ENCODE results near the gene IGFN1. TPM values are rescaled to one million over a fixed set of nuclear protein-coding genes. Genes with fewer than 3 reads are reported as not detected.
"Not testable (repeated sequence)": the region's sequence is repeated elsewhere in the genome, so short reads cannot be mapped to it uniquely, and the experiment has no call there.

Gene IGFN1
- total RNA-seq, 1 donor from 2014 or later: 0.12 TPM

- no peak for ATAC-seq
Observed at GRCh38 chr1:201251411-201251810, 60.8 kb downstream of the IGFN1 start.

- ATAC-seq: no peak
Observed at GRCh38 chr1:201251851-201252430, 61.3 kb downstream of the IGFN1 start.

GRCh38 chr1:201252944-201253371 lies 62.3 kb downstream of the IGFN1 start:
- ATAC-seq: peak; percentile 3

- ATAC-seq: peak; percentile 63
Observed at GRCh38 chr1:201253411-201253810, 62.8 kb downstream of the IGFN1 start.

GRCh38 chr1:201253906-201254624 lies 63.4 kb downstream of the IGFN1 start:
- ATAC-seq: peak; percentile 27

GRCh38 chr1:201254625-201255478 lies 64.2 kb downstream of the IGFN1 start:
- peak; percentile 76 for ATAC-seq

- ATAC-seq: no peak
Observed at GRCh38 chr1:201255479-201256362, 65.1 kb downstream of the IGFN1 start.

- ATAC-seq: not testable (repeated sequence)
Observed at GRCh38 chr1:201258132-201258531, 67.5 kb downstream of the IGFN1 start.

GRCh38 chr1:201258763-201259230 lies 68.2 kb downstream of the IGFN1 start:
- ATAC-seq: no peak

GRCh38 chr1:201259476-201260235 lies 69.0 kb downstream of the IGFN1 start:
- peak; percentile 81 for ATAC-seq

GRCh38 chr1:201260236-201260590 lies 69.6 kb downstream of the IGFN1 start:
- peak; percentile 62 for ATAC-seq

GRCh38 chr1:201260648-201261311 lies 70.2 kb downstream of the IGFN1 start:
- peak; percentile 77 for ATAC-seq

GRCh38 chr1:201261771-201262547 lies 71.3 kb downstream of the IGFN1 start:
- peak; percentile 2 for ATAC-seq

- no peak for ATAC-seq
Observed at GRCh38 chr1:201262963-201263608, 72.5 kb downstream of the IGFN1 start.

- no peak for ATAC-seq
Observed at GRCh38 chr1:201264072-201264471, 73.4 kb downstream of the IGFN1 start.

- ATAC-seq: no peak
Observed at GRCh38 chr1:201264554-201264953, 73.9 kb downstream of the IGFN1 start.

- no peak for ATAC-seq
Observed at GRCh38 chr1:201265756-201266155, 75.1 kb downstream of the IGFN1 start.

- ATAC-seq: no peak
Observed at GRCh38 chr1:201266276-201266675, 75.7 kb downstream of the IGFN1 start.

- peak; percentile 91 for ATAC-seq
Observed at GRCh38 chr1:201266774-201267173, 76.2 kb downstream of the IGFN1 start.

Measured in esophagus mucosa (tissue), 1 donor.